Fibroblast of lung (primary cell): Measurements from ENCODE around the gene NUDT15.

Source experiments
- EZH2 ChIP-seq: IDR thresholded peaks from 2 replicates; pipeline ENCODE4 v1.5.1; 2012; ENCODE audit warnings: low read length, control low read depth, mild to moderate bottlenecking; ENCODE audit errors: missing control alignments
- TF ChIP-seq, protein P1 (sequence below), 2 donors: IDR thresholded peaks in 1 of 2; conservative IDR thresholded peaks in 1 of 2; 1 replicate in 1 of 2; 2 replicates in 1 of 2; pipeline ENCODE4 v1.5.1; 2011 to 2012; ENCODE audit warnings: low read length in 2 of 2, control low read depth in 1 of 2, inconsistent platforms in 1 of 2, low read depth in 1 of 2, mild to moderate bottlenecking in 1 of 2

GRCh38 chr13:48072787-48073186, 35.3 kb downstream of the NUDT15 start:
- TF ChIP-seq, protein P1, sequence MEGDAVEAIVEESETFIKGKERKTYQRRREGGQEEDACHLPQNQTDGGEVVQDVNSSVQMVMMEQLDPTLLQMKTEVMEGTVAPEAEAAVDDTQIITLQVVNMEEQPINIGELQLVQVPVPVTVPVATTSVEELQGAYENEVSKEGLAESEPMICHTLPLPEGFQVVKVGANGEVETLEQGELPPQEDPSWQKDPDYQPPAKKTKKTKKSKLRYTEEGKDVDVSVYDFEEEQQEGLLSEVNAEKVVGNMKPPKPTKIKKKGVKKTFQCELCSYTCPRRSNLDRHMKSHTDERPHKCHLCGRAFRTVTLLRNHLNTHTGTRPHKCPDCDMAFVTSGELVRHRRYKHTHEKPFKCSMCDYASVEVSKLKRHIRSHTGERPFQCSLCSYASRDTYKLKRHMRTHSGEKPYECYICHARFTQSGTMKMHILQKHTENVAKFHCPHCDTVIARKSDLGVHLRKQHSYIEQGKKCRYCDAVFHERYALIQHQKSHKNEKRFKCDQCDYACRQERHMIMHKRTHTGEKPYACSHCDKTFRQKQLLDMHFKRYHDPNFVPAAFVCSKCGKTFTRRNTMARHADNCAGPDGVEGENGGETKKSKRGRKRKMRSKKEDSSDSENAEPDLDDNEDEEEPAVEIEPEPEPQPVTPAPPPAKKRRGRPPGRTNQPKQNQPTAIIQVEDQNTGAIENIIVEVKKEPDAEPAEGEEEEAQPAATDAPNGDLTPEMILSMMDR (conservative IDR thresholded peaks at IDR 0.05 in 1 of 2, IDR thresholded peaks at IDR 0.05 in 1 of 2; ENCODE audit: low read depth in 1 of 2, low read length in 2 of 2), result no peak
- TF ChIP-seq EZH2, result no peak
